NCI-H446 treated with DMSO at 0.1 percent for 48 hours (cell line): ENCODE measurements around the gene LPIN2.
A peak's percentile ranks its signal among the peaks of the same experiment; 100 is the strongest.
"Not testable (repeated sequence)": the region's sequence is repeated elsewhere in the genome, so short reads cannot be mapped to it uniquely, and the experiment has no call there.

Experiments used
- DNase-seq: peaks from one replicate; lab custom pipeline; 2025; lab: John Stamatoyannopoulos, UW

Gene LPIN2

DNA sequence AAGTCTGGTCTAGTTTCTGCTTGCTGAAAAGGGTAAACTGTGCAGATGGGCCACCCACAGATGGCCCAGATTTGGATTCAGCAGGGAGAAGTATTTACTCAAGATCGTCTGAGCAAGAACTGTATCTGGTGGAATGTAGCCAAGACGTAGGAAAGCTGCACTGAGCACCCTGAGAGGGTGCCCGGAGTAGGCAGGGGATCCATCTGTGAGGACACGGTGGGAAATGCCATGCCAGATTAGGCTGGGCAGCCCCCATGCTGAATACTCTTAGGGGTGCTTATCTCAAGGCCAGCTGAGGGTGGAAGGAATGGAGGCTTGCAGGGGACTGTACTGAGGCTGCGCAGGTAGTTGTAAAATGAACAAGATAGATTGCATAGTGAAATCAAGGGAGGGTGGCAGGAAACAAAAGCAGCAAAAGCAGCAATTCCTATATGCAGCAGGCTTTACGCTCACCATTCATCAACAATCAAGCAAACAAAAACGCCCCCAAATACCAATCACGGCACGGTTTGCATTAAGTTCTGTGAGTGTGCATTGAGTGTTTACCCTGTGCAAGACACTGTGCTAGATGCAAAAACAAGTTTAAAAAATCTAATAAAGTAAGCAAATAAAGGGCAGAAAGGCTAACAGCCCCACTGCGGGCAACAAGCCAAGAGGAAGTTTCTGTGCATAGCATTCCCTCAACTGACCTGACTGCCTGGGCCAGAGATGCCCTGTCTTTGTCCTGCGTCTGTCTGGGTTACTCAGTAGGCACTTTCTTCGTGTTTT, 32.2 kb upstream of the LPIN2 start:
- peak; percentile 11 for DNase-seq

DNA sequence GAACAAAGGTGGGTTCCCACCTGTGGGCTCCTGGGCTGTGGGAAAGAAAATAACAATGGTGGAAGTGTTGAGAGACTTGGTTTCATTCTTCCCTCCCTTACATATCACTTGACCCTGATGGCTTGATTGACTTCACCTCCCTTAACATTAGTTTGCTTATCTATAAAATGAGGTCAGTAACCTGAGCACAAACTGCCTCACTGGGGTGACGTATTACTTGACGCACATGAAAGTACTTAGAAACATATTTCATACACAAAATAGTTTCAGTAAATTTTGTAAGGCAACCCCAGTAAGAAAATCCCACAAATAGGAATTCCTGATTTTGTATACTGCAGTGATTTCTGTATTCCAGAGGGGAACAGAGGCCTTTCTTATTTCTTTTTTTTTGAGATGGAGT, 29.4 kb upstream of the LPIN2 start:
- no peak for DNase-seq

DNA sequence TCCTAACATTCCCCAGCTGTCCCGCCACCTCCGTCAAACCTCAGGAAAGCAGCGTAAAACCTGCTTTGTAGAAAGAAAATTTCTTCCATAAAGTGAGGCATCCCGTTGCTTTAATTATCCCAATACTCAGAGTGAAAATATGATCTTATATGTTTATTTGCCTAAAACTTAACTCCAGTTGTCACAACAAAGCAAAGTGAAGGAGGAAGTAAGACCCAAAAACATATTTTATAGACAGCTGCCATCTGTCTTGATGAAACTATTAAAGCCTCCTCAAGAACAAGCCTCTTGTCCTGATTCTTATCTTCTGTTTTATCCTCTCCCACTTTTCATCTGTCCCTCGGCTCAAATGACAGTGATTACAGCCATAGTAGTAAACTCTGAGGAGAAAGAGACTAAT, 28.9 kb upstream of the LPIN2 start:
- DNase-seq: no peak

- no peak for DNase-seq
These were observed 27.9 kb upstream of the LPIN2 start for GRCh38 chr18:3040881-3041280.

GRCh38 chr18:3040173-3040572, 27.2 kb upstream of the LPIN2 start:
- no peak for DNase-seq

- DNase-seq: no peak
These were observed 24.5 kb upstream of the LPIN2 start for GRCh38 chr18:3037423-3037915.

DNA sequence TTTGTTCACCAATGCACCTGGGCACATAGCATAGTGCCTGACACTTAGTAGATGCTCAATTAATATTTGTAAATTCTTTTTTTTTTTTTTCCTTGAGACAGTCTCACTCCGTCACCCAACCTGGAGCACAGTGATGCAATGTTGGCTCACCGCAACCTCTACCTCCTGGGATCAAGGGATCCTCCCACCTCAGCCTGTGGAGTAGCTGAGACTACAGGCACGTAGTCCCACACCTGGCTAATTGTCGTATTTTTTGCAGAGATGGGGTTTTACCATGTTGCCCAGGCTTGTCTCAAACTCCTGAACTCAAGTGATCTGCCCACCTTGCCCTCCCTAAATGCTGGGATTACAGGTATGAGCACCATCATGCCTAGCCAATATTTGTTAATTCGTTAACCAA, 23.2 kb upstream of the LPIN2 start:
- no peak for DNase-seq

GRCh38 chr18:3035635-3036034, 22.7 kb upstream of the LPIN2 start:
- no peak for DNase-seq

DNA sequence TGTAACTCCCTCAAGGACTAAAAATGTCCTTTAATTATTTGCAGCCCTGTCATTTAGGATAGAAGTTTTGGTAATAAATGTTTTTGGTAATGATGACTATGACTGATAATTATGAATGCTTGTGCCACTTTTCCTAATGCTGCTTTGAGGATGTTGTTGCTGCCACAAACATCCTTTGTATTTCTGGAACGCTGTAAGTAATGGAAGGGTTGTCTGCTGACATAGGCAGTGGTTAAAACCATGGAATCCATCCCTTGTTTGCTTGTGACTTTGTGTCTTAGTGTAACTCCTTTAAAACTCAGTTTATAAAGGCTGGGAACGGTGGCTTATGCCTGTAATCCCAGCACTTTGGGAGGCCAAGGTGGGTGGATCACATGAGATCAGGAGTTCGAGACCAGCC, 19.8 kb upstream of the LPIN2 start:
- DNase-seq: no peak

DNA sequence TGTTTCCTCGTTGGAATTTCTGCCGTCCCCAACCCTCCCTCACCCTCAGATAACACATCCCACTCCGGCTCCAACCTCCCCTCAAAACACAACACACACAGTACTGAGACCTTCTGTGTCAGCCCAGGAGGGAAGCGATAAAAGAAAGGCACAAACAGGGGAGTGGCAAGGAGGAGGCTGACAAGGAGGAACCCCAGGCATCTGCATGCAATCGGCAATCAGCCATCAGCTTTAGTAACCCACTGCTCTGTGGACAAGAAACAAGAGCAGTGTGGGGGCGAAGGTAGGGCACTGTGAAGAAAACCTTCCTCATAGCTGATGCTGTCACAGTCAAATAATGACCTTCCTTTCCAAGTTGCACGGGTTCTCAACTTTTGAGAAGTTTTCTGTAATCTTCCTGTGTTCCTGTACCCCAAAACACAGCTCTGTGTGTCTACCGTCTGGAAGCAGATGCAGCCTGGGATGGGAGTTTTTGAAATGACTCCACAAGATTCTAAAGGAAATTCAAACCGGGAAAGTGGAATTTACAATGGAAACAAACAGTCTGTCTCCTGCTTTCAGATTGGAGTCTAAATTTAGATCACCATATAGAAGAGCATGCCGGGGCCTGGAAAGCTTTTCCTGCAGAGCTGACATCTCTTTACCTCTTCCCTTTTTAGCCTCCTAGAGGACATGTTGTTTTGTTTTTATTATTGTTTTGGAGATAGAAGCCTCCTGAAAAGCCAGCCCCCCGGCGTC, 16.4 kb upstream of the LPIN2 start:
- DNase-seq: no peak

DNA sequence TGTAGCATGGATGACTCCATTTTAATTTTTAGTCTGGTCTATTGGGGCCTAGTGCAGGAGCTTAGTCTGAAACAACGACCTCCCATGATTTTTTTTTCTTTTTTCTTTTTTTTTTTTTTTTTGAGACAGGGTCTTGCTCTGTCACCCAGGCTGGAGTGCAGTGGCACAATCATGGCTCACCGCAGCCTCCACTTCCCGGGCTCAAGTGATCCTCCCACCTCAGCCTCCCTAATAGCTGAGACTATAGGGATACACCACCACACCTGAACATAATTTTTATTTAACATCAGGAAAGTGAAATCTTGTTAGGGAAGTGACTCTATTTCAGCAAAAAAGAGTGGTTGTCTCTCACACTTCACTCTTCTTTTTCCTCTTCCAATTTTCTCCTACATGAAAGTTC, 15.2 kb upstream of the LPIN2 start:
- DNase-seq: not testable (repeated sequence)

- DNase-seq: no peak
These were observed 14.5 kb upstream of the LPIN2 start for GRCh38 chr18:3027370-3027891.

DNA sequence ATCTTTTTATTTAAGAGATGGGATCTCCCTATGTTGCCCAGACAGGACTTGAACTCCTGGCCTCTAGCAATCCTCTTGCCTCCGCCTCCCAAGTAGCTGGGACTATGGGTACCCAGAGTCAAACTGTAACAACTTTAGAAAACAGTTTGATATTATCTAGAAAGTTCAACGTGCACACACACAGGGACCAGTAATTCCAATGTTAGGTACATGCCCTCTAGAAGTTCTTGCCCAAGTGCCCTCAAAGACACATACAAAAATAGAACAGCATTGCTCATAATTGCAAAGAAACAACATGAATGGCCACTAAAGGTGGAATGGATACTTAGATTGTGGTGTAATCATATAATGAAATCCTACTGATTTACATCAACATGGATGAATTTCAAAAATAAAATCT, 12.6 kb upstream of the LPIN2 start:
- DNase-seq: no peak

DNA sequence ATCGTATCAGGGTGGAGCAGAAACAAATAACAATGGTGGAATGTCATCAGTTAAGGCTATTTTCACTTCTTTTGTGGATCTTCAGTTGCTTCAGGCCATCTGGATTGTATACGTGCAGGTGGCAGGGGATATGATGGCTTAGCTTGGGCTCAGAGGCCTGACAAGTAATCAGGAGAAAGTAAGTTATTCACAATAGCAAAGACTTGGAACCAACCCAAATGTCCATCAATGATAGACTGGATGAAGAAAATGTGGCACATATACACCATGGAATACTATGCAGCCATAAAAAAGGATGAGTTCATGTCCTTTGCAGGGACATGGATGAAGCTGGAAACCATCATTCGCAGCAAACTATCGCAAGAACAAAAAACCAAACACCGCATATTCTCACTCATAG, 10.7 kb upstream of the LPIN2 start:
- not testable (repeated sequence) for DNase-seq

- DNase-seq: no peak
These were observed 3.8 kb upstream of the LPIN2 start for GRCh38 chr18:3016585-3017297.

- DNase-seq: no peak
These were observed 2.9 kb upstream of the LPIN2 start for GRCh38 chr18:3015851-3016250.

GRCh38 chr18:3015204-3015592, 2.3 kb upstream of the LPIN2 start:
- no peak for DNase-seq

DNA sequence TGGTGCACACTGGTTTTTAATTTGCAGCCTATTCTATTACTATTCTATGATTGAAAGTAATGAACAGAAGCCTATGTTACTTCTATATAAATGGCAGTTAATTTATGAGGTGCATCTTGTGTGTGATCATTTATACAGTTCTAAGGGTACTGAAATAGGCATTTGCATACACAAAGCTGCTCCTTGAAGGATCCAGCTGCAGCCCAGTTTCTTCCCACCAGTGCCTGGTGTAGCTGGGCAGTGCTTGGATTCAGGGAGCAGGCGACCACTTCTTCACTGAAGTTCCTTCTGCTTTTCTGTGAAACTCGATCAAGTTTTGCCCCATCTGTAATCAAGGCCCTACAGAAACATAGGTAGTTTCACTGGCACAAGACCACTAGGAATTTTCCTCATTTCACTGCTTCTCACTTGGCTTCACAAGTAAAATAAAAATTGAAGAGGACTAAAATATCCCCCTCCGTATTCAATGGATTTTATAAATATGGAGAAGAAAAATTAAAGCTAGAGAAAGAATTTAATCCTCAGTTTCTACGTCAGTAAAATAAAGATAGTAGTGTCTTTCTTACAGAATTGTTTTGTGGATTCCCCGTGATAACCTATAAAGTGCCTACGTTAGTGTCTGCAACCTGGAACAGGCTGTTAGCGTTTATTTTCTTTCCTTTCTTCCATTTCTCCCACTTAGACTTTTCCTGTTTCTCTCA, 1.7 kb upstream of the LPIN2 start:
- no peak for DNase-seq

DNA sequence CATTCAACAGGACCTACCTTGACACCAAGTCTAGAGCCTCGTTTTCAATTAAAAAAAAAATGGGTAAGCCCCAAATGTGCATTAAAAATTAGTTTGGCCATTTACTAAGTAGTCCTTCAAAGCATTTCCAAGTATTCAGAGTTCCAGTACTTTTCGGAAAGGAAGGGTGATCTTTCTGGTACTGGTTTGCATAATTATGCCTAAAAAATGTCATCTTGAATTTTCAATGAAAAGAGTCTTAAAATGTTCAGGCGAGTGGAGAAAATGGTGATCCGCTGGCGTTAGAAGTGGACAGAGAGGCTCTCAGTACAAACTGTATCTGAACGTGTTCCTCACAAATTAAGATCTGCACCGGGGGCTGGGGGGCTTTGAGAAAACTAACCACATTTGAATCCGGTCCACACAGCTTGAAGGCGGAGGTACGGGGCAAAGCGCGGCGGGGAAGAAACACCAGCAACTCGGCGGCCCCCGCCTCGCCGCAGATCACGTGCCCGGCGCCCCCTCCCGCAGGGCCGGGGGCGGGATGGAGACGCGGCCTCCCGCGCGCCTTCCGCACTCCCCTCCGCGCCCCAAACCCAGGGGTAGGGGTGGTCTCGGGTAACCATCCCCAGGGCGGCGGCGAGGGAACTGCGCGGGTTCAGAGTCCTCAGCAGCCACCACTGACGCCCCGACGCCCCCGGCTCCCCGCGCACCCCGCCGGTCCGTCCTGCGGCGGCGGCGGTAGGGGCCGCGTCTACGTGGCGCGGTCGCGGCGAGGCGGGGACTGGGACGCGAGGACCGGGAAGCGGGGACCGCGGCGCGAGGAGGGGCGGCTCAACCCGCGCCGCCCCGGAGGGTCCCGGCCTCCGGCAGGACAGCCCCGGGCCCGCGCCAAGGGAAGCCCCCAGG, 564 bp downstream of the LPIN2 start:
- DNase-seq: no peak

DNA sequence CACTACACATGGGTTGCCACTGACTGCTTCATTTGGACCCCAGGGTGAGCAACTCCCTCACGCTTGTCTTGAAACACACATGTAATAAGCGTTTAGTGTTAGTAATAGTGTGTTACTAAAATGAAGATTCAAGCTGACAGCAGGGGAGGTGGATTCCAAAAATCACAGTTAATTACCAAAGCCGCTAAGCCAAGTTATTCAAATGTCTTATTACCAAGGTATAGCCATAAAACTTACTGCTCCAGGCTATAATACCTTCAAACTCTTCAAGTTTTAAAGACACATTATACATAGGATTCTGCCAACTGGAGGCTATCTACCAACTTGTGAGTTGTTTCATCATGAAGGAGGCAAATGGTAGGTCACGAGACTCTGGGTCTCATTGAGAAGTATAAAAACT, 2.9 kb downstream of the LPIN2 start:
- DNase-seq: no peak

- DNase-seq: no peak
These were observed 4.4 kb downstream of the LPIN2 start for GRCh38 chr18:3008541-3008940.
